ENCODE data around the gene AQP2.

AQP2 gene

DNA sequence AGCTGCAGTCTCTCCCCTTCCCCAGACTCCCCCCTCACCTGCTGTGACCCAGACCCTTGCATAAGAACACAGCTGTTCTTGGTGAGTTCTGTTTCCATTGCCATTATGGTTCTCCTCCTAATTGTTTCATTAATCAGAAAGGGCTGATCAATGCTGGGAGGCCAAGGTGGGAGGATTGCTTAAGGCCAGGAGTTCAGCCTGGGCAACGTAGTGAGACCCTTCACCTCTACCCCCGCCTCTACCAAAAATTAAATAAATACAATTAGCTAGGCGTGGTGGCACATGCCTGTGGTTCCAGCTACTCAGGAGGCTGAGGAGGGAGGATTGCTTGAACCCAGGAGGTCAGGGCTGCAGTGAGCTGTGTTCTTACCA lies 29.6 kb upstream of the AQP2 start:
- WGBS (ENCODE audit: insufficient coverage, insufficient read length): no CpG with 5 or more reads among the region's 3 CpGs

DNA sequence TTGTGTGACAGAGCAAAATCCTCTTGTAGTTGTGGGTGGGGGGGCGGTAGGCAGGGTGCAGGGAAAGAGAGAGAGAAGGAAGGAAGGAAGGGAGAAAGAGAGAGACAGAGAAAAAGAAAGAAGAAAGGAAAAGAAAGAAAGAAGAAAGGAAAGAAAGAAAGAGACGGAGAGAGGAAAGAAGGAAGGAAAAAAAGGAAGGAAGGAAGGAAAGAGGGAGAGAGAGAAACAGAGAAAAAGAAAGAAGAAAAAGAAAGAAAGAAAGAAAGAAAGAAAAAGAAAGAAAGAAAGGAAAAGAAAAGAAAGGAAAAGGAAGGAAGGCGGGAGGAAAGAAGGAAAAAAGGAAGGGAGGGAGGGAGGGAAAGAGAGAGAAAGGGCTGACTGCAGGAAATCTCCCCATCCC lies 29.2 kb upstream of the AQP2 start:
- Histone ChIP-seq H3K27me3 (ENCODE audit: control insufficient read depth, insufficient read depth, low read length) (no peaks in the 10 kb centered on the region), H3K4me3 (ENCODE audit: low read length) (no peak overlapping the region), H3K4me1 (ENCODE audit: control insufficient read depth, insufficient read depth, low read length) (peaks cover 1% of the 10 kb centered on the region; the same call in 1 of the 2 replicates), H3K9me3 (ENCODE audit: control insufficient read depth, insufficient read depth, low read length) (no peaks in the 10 kb centered on the region), H3K27ac (ENCODE audit: low read length) (no peak overlapping the region), H3K36me3 (ENCODE audit: control insufficient read depth, insufficient read depth, low read length) (no peaks in the 10 kb centered on the region)
- WGBS (ENCODE audit: insufficient coverage, insufficient read length): no CpG with 5 or more reads among the region's 3 CpGs
- no peak for DNase-seq (ENCODE audit: low read depth, low spot score)

More for the DNA sequence above, 29.6 kb upstream of the AQP2 start:
- Histone ChIP-seq H3K36me3 (ENCODE audit: control insufficient read depth, insufficient read depth, low read length) (no peaks in the 10 kb centered on the region), H3K9me3 (ENCODE audit: control insufficient read depth, insufficient read depth, low read length) (no peaks in the 10 kb centered on the region), H3K27me3 (ENCODE audit: control insufficient read depth, insufficient read depth, low read length) (no peaks in the 10 kb centered on the region), H3K27ac (ENCODE audit: low read length) (no peak overlapping the region), H3K4me3 (ENCODE audit: low read length) (no peak overlapping the region), H3K4me1 (ENCODE audit: control insufficient read depth, insufficient read depth, low read length) (peaks cover 1% of the 10 kb centered on the region; the same call in 1 of the 2 replicates)
- no peak for DNase-seq (ENCODE audit: low read depth, low spot score)

DNA sequence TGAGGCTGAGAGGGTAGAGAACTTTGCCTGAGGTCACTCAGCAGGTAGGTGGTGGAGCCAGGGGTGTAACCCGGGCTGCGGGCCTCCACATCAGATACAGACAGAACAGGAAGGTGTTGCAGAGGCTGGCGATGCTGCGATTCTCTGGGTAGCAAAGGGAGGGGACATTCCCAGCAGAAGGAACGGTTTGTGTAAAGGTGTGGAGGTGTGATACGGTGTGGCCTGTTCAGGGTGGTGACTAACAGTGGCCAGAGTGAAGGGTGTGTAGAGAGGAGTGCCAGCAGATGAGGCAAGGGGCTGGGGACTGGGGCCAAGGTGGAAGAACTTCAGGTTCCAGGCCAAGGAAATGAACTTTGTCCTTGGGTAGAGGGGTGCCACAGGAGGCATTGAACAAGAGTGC lies 28.6 kb upstream of the AQP2 start:
- Histone ChIP-seq H3K36me3 (ENCODE audit: control insufficient read depth, insufficient read depth, low read length) (no peaks in the 10 kb centered on the region), H3K9me3 (ENCODE audit: control insufficient read depth, insufficient read depth, low read length) (no peaks in the 10 kb centered on the region), H3K4me3 (ENCODE audit: low read length) (no peak overlapping the region), H3K27me3 (ENCODE audit: control insufficient read depth, insufficient read depth, low read length) (no peaks in the 10 kb centered on the region), H3K4me1 (ENCODE audit: control insufficient read depth, insufficient read depth, low read length) (peaks cover 1% of the 10 kb centered on the region; the same call in 1 of the 2 replicates), H3K27ac (ENCODE audit: low read length) (no peak overlapping the region)
- no peak for DNase-seq (ENCODE audit: low read depth, low spot score)
- WGBS (ENCODE audit: insufficient coverage, insufficient read length): no CpG with 5 or more reads among the region's 6 CpGs

- no peaks in the 10 kb centered on the region for H3K9me3 ChIP-seq (ENCODE audit: control insufficient read depth, insufficient read depth, low read length)
- H3K27me3 ChIP-seq (ENCODE audit: control insufficient read depth, insufficient read depth, low read length): no peaks in the 10 kb centered on the region
- no peak overlapping the region for H3K27ac ChIP-seq (ENCODE audit: low read length)
- no CpG with 5 or more reads among the region's 12 CpGs for WGBS (ENCODE audit: insufficient coverage, insufficient read length)
- DNase-seq (ENCODE audit: low read depth, low spot score): no peak
- no peak overlapping the region for H3K4me3 ChIP-seq (ENCODE audit: low read length)
- H3K36me3 ChIP-seq (ENCODE audit: control insufficient read depth, insufficient read depth, low read length): no peaks in the 10 kb centered on the region
- H3K4me1 ChIP-seq (ENCODE audit: control insufficient read depth, insufficient read depth, low read length): peaks cover 1% of the 10 kb centered on the region; the same call in 1 of the 2 replicates
Measured at GRCh38 chr12:49922349-49923034, 28.0 kb upstream of the AQP2 start.

- no peak overlapping the region for H3K4me3 ChIP-seq (ENCODE audit: low read length)
- no peak overlapping the region for H3K27ac ChIP-seq (ENCODE audit: low read length)
- no peak for DNase-seq (ENCODE audit: low read depth, low spot score)
- no CpG with 5 or more reads among the region's 7 CpGs for WGBS (ENCODE audit: insufficient coverage, insufficient read length)
- H3K9me3 ChIP-seq (ENCODE audit: control insufficient read depth, insufficient read depth, low read length): no peaks in the 10 kb centered on the region
- H3K27me3 ChIP-seq (ENCODE audit: control insufficient read depth, insufficient read depth, low read length): no peaks in the 10 kb centered on the region
- H3K36me3 ChIP-seq (ENCODE audit: control insufficient read depth, insufficient read depth, low read length): no peaks in the 10 kb centered on the region
- peaks cover 1% of the 10 kb centered on the region; the same call in 1 of the 2 replicates for H3K4me1 ChIP-seq (ENCODE audit: control insufficient read depth, insufficient read depth, low read length)
Measured at GRCh38 chr12:49923035-49923644, 27.4 kb upstream of the AQP2 start.

DNA sequence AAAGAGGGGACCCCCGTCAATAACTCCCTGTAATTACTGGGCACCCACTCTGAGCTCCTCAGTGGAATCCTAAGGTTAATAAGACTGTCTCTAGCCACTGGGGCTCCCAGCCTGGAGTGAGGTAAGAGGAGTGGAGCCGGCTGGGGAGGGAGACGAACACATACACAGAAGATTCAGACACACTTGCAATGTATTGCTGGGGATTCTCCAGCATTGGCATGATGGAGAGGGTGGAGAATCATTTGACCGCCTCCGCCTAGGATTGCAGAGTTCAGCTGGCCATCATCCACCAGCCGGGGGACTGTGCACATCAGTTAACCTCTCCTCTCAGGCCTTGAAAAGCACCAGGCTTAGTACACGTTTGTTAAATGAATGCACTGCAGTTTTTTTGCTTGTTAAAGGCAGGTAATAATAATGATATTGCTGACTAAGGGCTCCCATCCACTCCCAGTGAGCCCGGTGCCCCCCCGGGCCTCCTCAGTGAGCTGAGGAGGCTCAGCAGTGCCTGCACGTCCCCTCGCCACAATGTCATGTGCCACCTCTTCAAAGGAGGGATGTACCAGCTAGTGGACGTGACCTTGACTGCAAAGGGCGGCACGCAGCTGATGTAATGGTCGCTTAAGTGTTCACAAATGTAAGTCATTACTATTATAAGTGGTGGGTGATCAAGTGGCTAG lies 26.5 kb upstream of the AQP2 start:
- Histone ChIP-seq H3K27me3 (ENCODE audit: control insufficient read depth, insufficient read depth, low read length) (no peaks in the 10 kb centered on the region), H3K4me1 (ENCODE audit: control insufficient read depth, insufficient read depth, low read length) (peaks cover 1% of the 10 kb centered on the region; the same call in 1 of the 2 replicates), H3K9me3 (ENCODE audit: control insufficient read depth, insufficient read depth, low read length) (no peaks in the 10 kb centered on the region), H3K4me3 (ENCODE audit: low read length) (no peak overlapping the region), H3K27ac (ENCODE audit: low read length) (no peak overlapping the region), H3K36me3 (ENCODE audit: control insufficient read depth, insufficient read depth, low read length) (no peaks in the 10 kb centered on the region)
- no CpG with 5 or more reads among the region's 15 CpGs for WGBS (ENCODE audit: insufficient coverage, insufficient read length)
- no peak for DNase-seq (ENCODE audit: low read depth, low spot score)

DNA sequence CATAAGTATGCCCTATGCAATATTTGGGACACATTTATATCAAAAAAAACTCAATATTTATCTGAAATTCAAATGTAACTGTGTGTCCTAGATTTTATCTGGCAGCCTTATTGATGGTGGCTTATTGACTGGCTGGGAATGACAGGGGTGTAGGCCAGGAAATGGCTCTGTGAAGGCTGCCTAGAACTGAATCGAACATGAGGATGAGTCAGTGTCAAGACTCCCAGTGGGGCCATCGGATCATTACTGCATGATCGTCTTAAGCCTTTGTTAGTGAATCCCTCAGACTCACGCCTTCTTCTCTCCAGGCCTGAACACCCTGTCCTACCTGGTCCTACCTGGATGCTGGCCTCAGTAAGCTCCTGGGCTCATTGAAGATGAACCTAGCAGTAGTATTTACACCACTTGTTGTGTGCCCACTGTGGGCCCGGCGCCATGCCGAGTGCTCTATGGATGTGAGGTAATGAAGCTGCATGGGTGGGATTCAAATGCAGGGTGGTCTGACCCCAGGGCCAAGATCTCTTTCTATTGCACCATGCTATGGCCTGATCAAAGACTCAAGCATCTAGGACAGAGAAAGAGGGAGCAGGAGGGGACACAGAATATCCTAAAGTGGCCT lies 25.8 kb upstream of the AQP2 start:
- no peaks in the 10 kb centered on the region for H3K36me3 ChIP-seq (ENCODE audit: control insufficient read depth, insufficient read depth, low read length)
- peaks cover 1% of the 10 kb centered on the region; the same call in 1 of the 2 replicates for H3K4me1 ChIP-seq (ENCODE audit: control insufficient read depth, insufficient read depth, low read length)
- no peak overlapping the region for H3K4me3 ChIP-seq (ENCODE audit: low read length)
- H3K27me3 ChIP-seq (ENCODE audit: control insufficient read depth, insufficient read depth, low read length): no peaks in the 10 kb centered on the region
- no peak overlapping the region for H3K27ac ChIP-seq (ENCODE audit: low read length)
- no peaks in the 10 kb centered on the region for H3K9me3 ChIP-seq (ENCODE audit: control insufficient read depth, insufficient read depth, low read length)
- no CpG with 5 or more reads among the region's 7 CpGs for WGBS (ENCODE audit: insufficient coverage, insufficient read length)
- no peak for DNase-seq (ENCODE audit: low read depth, low spot score)

- Histone ChIP-seq H3K9me3 (ENCODE audit: control insufficient read depth, insufficient read depth, low read length) (no peaks in the 10 kb centered on the region), H3K27me3 (ENCODE audit: control insufficient read depth, insufficient read depth, low read length) (no peaks in the 10 kb centered on the region), H3K4me1 (ENCODE audit: control insufficient read depth, insufficient read depth, low read length) (peaks cover 1% of the 10 kb centered on the region; the same call in 1 of the 2 replicates), H3K36me3 (ENCODE audit: control insufficient read depth, insufficient read depth, low read length) (no peaks in the 10 kb centered on the region), H3K4me3 (ENCODE audit: low read length) (no peak overlapping the region), H3K27ac (ENCODE audit: low read length) (no peak overlapping the region)
- no CpG with 5 or more reads among the region's 11 CpGs for WGBS (ENCODE audit: insufficient coverage, insufficient read length)
- no peak for DNase-seq (ENCODE audit: low read depth, low spot score)
Measured at GRCh38 chr12:49925433-49926204, 24.9 kb upstream of the AQP2 start.

GRCh38 chr12:49928471-49928870 lies 22.1 kb upstream of the AQP2 start:
- no peaks in the 10 kb centered on the region for H3K36me3 ChIP-seq (ENCODE audit: control insufficient read depth, insufficient read depth, low read length)
- no CpG with 5 or more reads among the region's 6 CpGs for WGBS (ENCODE audit: insufficient coverage, insufficient read length)
- H3K9me3 ChIP-seq (ENCODE audit: control insufficient read depth, insufficient read depth, low read length): no peaks in the 10 kb centered on the region
- no peaks in the 10 kb centered on the region for H3K27me3 ChIP-seq (ENCODE audit: control insufficient read depth, insufficient read depth, low read length)
- no peak overlapping the region for H3K4me3 ChIP-seq (ENCODE audit: low read length)
- H3K27ac ChIP-seq (ENCODE audit: low read length): no peak overlapping the region
- no peaks in the 10 kb centered on the region for H3K4me1 ChIP-seq (ENCODE audit: control insufficient read depth, insufficient read depth, low read length)
- no peak for DNase-seq (ENCODE audit: low read depth, low spot score)

GRCh38 chr12:49929581-49929980 lies 21.0 kb upstream of the AQP2 start:
- DNase-seq (ENCODE audit: low read depth, low spot score): no peak
- Histone ChIP-seq H3K4me1 (ENCODE audit: control insufficient read depth, insufficient read depth, low read length) (no peaks in the 10 kb centered on the region), H3K4me3 (ENCODE audit: low read length) (no peak overlapping the region), H3K27ac (ENCODE audit: low read length) (no peak overlapping the region), H3K27me3 (ENCODE audit: control insufficient read depth, insufficient read depth, low read length) (no peaks in the 10 kb centered on the region), H3K9me3 (ENCODE audit: control insufficient read depth, insufficient read depth, low read length) (no peaks in the 10 kb centered on the region), H3K36me3 (ENCODE audit: control insufficient read depth, insufficient read depth, low read length) (no peaks in the 10 kb centered on the region)
- no CpG with 5 or more reads among the region's 7 CpGs for WGBS (ENCODE audit: insufficient coverage, insufficient read length)

All from iPS DF 6.9 (cell line).